Stimulated activated CD8-positive, alpha-beta memory T cell treated with anti-CD3 and anti-CD28 coated beads, Interleukin-2, amount 100 ng/mL, for 1 hour (primary cell): Measurements from ENCODE around the gene SEPHS2.
"Not testable (repeated sequence)": the region's sequence is repeated elsewhere in the genome, so short reads cannot be mapped to it uniquely, and the experiment has no call there.

Source experiments
- DNase-seq, 2 donors: peaks; one replicate each; pipeline ENCODE4 v3.0.0-alpha.2; 2020; ENCODE audit warnings: low read depth in 2 of 2

Gene SEPHS2, protein sequence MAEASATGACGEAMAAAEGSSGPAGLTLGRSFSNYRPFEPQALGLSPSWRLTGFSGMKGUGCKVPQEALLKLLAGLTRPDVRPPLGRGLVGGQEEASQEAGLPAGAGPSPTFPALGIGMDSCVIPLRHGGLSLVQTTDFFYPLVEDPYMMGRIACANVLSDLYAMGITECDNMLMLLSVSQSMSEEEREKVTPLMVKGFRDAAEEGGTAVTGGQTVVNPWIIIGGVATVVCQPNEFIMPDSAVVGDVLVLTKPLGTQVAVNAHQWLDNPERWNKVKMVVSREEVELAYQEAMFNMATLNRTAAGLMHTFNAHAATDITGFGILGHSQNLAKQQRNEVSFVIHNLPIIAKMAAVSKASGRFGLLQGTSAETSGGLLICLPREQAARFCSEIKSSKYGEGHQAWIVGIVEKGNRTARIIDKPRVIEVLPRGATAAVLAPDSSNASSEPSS

DNA sequence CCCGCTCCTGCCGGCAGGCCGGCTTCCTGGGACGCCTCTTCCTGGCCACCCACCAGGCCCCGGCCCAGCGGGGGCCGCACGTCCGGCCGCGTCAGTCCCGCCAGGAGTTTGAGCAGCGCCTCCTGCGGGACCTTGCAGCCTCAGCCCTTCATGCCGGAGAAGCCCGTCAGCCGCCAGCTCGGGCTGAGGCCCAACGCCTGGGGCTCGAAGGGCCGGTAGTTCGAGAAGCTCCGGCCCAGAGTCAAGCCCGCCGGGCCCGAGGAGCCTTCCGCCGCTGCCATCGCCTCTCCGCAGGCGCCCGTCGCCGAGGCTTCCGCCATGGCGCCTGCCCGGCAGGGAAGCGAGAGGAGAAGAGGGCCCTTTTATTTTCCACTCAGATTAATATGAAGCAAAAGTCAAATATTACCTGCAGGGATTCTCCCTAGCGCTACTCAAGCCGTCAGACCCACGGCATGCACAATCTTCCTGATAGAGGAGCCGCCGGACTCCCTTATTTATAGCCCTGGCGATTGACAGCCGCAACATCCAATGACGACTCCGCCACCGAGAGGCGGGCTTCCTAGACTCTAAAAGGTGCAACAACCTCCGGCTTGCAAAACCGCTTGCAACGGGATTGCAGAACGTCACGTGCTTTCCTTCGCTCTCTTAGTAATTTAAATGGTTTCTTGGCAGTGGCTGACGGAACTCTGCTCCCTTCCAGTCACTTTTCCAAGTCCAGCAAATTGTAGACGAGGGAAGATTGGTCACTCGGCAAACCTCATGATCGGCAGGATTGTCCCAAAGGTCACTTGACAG, at the start of gene SEPHS2:
Gene SEPHS2, minus strand, starts transcription at position 467 of the 795 bp plus-strand sequence. Its CDS starts 147 bp downstream, at position 320.
- peak; percentile 88 to 90 for DNase-seq

DNA sequence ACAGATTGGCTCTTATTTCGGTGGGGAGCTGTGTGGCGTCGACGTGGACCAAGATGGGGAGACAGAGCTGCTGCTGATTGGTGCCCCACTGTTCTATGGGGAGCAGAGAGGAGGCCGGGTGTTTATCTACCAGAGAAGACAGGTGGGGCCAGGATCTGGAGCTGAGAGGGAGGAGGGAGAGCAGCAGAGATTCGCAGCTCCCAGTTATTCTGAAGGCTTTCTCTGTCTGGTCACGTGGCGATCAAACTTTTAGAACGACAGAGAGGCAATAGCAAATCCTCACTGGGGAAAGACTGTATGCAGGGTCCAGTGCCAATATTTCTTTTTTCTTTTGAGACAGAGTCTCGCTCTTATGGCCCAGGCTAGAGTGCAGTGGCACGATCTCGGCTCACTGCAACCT, 49.0 kb upstream of the SEPHS2 start:
- DNase-seq = no peak

DNA sequence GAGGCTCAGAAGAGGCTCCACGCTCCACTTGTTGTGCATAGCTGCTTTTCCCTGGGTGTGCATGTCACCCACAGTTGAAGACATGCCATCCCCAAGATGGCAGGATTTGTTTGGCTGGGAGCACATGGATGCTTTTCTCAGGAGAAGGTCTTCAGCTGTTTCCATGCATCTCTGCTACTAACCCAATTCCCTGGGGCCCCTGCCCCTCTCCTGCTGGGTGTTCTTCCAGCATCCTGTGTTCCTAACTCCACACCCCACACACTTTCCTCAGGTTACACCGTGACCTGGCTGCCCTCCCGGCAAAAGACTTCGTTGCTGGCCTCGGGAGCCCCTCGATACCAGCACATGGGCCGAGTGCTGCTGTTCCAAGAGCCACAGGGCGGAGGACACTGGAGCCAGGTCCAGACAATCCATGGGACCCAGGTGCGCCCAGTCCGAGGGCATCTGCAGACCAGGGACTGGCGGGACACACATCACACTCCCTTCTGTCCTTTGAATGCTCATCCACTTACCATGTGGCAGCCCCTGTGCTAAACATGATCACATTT, 48.3 kb upstream of the SEPHS2 start:
- DNase-seq = no peak

DNA sequence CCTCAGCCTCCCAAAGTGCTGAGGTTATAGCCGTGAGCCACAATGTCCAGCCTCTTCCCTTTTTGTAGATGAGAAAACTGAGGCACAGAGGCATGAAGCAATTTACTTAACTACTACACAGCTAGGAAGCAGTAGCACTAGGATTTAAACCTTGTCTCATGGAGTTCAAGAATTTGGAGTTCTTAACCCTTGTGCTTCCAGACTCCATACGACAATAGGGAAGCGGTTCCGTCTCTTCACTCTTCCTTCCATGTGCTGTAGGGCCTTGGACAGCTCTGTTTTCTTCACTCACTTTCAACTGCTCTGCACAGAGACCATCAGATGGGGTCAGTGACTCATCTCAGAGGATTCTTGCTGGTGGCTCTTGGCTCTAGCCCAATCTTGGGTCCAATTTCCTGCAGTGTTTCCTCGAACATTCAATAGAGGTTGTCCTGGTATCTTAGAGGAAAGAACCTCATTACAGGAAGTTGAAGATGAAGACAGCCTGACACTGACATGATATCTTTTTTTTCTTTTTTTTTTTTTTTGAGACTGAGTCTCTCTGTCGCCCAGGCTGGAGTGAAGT, 46.2 kb upstream of the SEPHS2 start:
- peak in 1 of 2 donors; percentile 19 for DNase-seq

DNA sequence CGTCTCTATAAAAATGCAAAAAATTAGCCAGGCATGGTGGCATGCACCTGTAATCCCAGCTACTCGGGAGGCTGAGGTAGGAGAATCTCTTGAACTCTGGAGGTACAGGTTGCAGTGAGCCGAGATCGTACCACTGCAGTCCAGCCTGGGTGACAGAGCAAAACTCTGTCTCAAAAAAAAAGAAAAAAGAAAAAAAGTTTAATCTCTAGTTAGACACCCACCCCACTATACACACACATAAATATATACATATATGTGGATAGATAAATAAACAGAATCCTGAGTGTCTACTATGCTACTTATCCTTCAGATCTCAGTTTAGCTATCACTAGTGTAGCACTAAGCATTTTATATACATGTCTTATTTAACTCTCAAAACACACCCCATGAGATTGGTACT, 45.6 kb upstream of the SEPHS2 start:
- DNase-seq = no peak

DNA sequence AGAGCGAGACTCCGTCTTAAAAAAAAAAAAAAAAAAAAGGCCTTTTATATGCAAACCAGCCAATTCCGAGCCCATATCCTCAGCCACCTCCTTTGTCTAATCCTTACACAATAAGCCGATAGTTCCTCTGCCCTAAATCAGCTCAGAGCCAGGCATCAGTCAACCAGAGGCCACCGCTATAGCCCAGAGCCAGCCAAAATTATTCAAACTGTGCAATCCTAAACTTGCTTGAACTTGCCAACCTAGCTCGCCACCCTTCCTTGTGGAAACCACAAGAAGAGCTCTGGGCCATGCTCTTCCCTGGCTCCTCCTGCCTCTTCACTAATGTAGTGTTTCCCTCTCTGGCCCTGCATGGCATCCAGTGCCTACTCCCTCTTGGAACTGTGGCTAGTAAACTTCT, 44.5 kb upstream of the SEPHS2 start:
- no peak for DNase-seq

DNA sequence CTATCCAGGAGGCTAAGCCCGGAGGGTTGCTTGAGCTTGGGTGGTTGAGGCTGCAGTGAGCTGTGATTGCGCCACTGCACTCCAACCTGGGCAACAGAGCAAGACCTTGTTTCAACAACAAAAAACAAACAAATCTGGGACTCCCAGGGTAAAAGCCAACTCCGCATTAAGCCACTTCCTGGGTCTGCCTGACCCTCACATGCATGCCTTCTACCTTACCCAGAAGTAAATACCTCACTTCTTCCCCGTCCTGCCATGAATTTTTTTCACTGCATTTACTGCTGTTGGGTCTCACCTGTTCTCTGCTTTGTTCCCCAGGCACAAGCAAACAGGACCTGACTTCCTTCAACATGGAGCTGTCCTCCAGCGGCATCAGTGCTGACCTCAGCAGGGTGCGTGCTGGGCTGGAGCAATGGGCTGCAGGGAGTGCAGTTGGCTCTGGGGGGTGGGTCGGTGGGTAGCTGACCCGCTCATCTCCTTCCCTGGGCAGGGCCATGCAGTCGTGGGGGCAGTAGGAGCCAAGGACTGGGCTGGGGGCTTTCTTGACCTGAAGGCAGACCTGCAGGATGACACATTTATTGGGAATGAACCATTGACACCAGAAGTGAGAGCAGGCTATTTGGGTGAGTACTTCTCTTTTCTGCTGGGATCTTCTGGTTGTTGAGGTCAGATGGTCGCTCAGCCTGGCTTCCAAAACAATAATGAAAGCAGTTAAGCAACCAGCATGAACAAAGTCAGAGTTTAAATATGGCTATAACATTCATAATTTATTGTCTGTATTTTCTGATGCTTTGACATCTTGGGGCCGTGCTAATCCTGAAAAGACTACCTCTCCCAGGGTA, 43.3 kb upstream of the SEPHS2 start:
- DNase-seq = no peak

DNA sequence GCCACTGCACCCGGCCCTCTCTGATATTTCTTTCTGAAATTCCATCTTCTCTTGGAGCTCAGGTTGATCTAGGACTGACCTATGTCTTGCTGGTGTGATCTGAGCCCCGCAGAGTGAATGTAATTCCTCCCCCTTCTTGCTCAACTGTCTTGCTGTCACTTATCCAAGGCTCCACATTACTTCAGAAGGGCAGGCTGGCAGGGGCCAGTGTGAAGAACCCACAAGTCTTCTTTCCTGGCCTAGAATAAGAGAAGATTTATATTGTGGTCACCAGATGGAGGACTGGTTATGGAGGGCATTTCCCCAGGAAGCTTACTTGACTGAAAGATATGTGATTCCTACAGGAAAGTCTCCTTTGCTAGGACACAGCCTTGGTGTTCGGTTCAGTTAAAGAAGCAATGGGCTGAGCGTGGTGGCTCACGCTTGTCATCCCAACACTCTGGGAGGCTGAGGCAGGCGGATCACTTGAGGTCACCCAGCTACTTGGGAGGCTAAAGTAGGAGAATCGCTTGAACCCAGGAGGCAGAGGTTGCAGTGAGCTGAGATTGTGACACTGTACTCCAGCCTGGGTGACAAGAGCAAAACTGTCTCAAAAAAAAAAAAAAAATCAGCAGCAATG, 40.3 kb upstream of the SEPHS2 start:
- no peak for DNase-seq

DNA sequence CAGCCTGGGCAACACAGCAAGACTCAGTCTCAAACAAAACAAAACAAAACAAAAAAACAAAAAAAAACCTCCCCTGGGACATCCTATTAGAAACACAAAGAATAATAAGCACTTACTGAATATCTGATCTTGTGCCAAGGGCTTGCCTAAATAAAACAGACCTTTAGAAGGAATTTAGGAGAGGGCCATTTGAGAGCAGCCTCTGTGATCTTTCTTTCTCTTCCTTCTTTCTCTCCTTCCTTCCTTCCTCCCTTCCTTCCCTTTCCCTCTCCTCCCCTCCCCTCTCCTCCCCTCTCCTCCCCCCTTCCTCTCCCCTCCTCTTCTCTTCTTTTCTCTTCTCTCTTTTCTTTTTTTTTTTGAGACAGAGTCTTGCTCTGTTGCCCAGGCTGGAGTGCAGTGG, 39.2 kb upstream of the SEPHS2 start:
- DNase-seq = no peak

DNA sequence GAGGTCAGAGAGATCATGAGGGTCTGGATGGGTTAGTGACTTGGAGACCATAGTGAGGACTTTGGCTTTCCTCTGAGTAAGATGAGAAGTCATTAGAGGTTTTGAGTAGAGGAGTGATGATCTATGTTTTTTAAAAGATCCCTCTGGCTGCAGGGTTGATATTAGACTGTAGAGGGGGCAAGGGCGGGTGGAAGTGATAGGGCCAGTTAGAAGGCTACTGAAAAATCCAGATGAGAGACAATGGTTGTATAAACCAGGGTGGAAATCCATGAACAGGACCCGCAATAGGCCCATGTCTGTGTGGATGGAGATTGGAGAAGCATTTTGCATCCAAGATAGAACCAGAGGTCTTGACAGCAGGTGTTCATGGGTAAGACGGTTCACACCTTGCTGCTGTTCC, 36.7 kb upstream of the SEPHS2 start:
- DNase-seq = no peak

DNA sequence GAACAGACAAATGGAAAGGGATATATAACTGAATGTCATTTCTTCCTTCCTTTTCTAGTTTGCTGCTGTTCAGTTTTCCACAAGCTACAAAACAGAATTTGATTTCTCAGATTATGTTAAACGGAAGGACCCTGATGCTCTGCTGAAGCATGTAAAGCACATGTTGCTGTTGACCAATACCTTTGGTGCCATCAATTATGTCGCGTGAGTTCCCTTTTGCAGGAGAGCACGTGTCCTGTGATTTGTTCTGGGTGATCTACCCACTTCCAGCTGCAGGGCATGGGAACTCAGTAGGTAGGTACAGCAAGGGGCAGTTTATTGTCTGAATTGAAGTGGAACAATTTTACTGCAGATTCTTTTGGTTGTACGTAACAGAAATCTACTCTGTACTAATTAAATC, 35.7 kb upstream of the SEPHS2 start:
- no peak for DNase-seq

DNA sequence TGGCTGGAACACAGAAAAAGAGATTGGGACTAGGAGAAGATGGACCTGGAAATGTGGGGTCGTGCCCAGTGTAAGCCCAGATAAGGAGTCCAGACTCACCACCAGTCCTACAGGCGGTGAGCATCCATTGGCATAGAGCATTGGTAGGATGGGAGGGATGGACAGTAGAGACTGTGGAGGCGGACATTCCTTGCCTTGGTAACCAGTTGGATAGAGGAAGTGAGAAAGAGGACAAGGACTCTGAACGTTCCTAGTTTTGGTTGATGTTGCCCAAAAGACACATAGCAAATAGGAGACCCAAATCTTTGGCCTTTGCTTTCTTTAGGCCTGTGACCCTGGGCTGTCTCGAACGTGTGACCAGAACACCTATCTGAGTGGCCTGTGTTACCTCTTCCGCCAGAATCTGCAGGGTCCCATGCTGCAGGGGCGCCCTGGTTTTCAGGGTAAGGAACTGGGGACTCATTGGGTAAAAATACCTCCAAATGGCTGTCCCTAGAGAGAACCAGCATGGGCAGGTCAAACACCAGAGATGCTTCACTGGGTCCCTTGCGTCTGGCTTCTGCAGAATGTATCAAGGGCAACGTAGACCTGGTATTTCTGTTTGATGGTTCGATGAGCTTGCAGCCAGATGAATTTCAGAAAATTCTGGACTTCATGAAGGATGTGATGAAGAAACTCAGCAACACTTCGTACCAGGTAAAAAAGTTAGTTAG, 33.2 kb upstream of the SEPHS2 start:
- no peak for DNase-seq

DNA sequence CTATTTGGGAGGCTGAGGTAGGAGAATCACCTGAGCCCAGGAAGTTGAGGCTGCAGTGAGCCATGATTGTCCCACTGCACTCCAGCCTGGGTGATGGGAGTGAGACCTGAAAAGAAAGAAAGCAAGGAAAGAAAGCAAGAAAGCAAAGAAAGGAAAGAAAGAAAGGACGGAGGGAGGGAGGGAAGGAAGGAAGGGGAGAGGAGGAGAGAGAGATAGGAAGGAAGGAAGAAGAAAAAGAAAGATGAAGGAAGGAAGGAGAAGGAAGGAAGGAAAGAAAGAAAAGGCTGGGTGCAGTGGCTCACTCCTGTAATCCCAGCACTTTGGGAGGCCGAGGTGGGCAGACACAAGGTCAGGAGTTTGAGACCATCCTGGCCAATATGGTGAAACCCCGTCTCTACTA, 32.1 kb upstream of the SEPHS2 start:
- not testable (repeated sequence) for DNase-seq

DNA sequence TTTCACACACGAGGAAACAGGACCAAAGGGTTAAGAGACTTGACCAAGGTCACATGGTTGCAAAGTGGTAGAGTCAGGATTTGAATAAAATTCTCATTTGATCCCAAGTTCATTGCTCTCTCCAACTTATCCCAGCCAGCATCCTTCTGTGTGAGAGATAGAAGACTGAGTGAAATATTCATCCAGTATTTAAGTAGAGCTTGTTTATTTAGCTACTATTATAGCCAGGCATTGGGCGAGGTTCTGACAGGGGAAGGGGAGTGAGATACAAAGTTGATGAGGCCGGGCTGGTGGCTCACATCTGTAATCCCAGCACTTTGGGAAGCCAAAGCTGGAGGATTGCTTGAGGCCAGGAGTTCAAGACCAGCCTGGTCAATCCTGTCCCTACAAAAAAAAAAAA, 31.3 kb upstream of the SEPHS2 start:
- no peak for DNase-seq

DNA sequence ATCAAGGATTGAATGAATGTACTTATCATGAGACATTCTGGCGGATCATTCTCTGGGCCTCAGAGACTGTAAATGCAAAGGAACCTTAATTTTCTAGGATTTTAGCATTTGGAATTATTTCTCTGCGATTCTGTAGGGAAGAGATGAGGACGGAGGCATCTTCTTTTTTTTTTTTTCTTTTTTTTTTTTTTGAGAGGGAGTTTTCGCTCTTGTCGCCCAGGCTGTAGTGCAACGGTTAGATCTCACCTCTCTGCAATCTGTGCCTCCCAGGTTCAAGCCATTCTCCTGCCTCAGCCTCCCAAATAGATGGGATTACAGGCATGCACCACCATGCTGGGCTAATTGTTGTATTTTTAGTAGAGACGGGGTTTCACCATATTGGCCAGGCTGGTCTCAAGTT, 29.0 kb upstream of the SEPHS2 start:
- no peak for DNase-seq

DNA sequence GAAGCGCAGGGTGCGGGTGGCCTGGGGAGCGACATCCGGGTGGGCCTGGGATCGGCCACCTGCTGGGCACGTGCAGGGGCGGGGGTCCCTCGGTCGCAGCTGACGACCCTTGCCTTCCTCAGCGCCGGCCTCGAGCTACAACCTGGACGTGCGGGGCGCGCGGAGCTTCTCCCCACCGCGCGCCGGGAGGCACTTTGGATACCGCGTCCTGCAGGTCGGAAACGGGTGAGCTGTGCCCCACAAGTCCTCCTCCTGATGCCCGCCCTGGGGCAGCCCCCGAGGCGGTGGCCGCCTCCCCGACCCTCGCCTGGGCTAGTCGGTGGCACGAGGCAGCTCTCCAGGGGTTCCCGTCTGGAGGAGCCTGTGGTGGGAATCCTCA, 28.4 kb upstream of the SEPHS2 start:
- DNase-seq = no peak

DNA sequence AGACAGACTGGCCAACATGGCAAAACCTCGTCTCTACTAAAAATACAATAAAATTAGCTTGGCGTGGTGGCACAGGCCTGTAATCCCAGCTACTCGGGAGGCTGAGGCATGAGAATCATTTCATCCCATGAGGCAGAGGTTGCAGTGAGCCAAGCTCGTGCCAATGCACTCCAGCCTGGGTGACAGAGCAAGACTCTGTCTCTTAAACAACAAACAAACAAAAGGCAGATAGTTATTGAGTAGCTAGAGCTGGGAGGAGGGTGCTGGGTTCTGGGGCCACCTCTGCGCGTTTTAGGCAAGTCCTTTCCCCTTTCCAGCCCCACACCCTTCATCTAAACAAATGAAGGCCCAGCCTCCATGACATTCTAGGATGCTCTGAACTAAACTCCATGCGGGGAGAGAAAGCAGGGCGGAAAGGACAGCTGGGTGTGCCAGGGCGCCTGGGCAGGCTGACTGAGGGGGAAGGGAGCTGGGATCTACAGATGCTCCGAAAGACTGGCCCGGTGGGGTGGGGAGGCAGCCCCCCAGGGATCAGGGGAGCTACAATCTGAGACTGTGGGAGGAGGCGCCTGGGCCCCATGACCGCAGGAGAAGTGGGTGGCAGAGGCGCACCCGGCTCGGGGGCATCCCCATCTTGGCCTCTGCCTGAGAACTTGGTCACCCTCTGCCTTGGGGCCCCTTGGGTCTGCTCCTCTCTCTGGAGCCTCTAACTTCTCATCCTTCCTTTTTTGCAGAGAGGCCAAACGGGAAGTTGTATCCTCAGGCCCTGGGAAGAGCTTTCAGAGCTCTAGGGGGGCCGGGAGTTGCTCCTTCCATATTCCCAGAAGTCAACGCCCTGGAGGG, 27.8 kb upstream of the SEPHS2 start:
- DNase-seq = peak in 1 of 2 donors; percentile 26

DNA sequence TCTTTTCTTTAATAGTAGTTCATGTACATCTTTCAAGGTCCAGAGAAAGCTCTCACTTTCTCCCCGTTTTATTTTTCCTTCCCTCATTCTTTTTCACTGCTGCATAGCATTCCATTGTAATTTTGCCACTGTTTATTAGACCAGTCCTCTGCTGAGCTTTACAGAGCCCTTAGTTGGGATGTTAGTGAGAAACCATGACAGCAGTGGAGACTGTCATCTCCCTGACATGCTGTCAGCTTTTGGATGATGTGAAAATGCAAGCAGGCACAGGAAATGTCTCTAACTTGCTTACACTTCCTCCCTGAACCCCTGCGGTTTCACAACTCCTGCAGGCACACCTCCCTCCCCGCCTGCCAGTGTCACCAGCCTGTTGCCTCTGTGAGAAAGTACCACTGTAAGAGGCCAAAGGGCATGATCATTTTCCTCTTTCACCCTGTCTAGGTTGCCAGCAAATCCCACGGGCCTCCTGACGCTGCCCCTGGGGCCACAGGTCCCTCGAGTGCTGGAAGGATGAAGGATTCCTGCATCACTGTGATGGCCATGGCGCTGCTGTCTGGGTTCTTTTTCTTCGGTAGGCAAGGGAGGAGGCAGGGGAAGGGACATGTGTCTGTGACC, 26.8 kb upstream of the SEPHS2 start, which contains the start of gene ITGAL:
Gene ITGAL, plus strand, starts transcription at position 415 of the 615 bp plus-strand sequence. Its CDS starts 96 bp downstream, at position 511.
- peak; percentile 56 to 64 for DNase-seq

DNA sequence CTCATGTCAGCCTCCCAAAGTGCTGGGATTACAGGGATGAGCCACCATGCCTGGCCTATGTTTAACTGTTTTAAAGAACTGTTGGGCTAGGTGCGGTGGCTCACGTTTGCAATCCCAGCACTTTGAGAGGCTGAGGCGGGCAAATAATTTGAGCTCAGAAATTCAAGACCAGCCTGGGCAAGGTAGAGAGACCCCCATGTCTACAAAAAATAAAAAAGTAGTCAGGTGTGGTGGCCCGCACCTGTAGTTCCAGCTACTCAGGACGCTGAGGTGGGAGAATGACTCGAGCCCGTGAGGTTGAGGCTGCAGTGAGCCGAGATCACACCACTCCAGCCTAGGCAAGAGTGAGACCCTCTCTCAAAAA, 24.9 kb upstream of the SEPHS2 start:
- DNase-seq = no peak
